Measurements from ENCODE around the gene HEATR5A. TPM values are rescaled to one million over a fixed set of nuclear protein-coding genes. Genes with fewer than 3 reads are reported as not detected.
A peak's percentile ranks its signal among the peaks of the same experiment; 100 is the strongest.

The HEATR5A gene
- total and polyA plus RNA-seq, 2 of the 13 experiments (the other 11 are each of a cell fraction or from before 2014, with no cell fraction given): 36.4 to 105 TPM

GRCh38 chr14:31261859-31262731 is 158.3 kb downstream of the HEATR5A start (continued):
- TF ChIP-seq HNF1A (IDR thresholded peaks at IDR 0.05; ENCODE audit: low read depth) (peak; percentile 82; the same call in 1 of the 2 replicates), HNF1A (CRISPR knock-in tag; IDR thresholded peaks at IDR 0.05; ENCODE audit: borderline replicate concordance) (peak; percentile 96), ZKSCAN5 (CRISPR knock-in tag; IDR thresholded peaks at IDR 0.05) (no peak), ZBTB26 (CRISPR knock-in tag; IDR thresholded peaks at IDR 0.05; ENCODE audit: borderline replicate concordance) (no peak), NFIC (IDR thresholded peaks at IDR 0.05; ENCODE audit: low read length) (no peak), ZFP82 (CRISPR knock-in tag; IDR thresholded peaks at IDR 0.05; ENCODE audit: borderline replicate concordance) (no peak), RORA (CRISPR knock-in tag; IDR thresholded peaks at IDR 0.05) (no peak), ZNF7 (CRISPR knock-in tag; IDR thresholded peaks at IDR 0.05) (no peak), YY1 (IDR thresholded peaks at IDR 0.05; ENCODE audit: insufficient read depth, insufficient replicate concordance, low read depth, low read length) (peak; percentile 24), PPARG (CRISPR knock-in tag; conservative IDR thresholded peaks at IDR 0.05) (peak; percentile 94), ZNF615 (CRISPR knock-in tag; IDR thresholded peaks at IDR 0.05; ENCODE audit: borderline replicate concordance) (0 out of 2 replicates have a peak, but pooled peaks have one; percentile 12), JARID2 (CRISPR knock-in tag; IDR thresholded peaks at IDR 0.05; ENCODE audit: insufficient replicate concordance) (no peak), ZNF652 (CRISPR knock-in tag; IDR thresholded peaks at IDR 0.05; ENCODE audit: borderline replicate concordance, low read depth) (peak; percentile 24; the same call in 1 of the 2 replicates), ZNF224 (CRISPR knock-in tag; IDR thresholded peaks at IDR 0.05) (no peak), GMEB2 (CRISPR knock-in tag; IDR thresholded peaks at IDR 0.05; ENCODE audit: low read depth) (peak; percentile 28; the same call in 1 of the 2 replicates), ZNF496 (CRISPR knock-in tag; IDR thresholded peaks at IDR 0.05; ENCODE audit: insufficient replicate concordance) (no peak), ZNF251 (CRISPR knock-in tag; IDR thresholded peaks at IDR 0.05) (no peak)
